ENCODE results near the gene CYTH1. TPM values are rescaled to one million over a fixed set of nuclear protein-coding genes. Genes with fewer than 3 reads are reported as not detected.

The CYTH1 gene
- total RNA-seq, 1 experiment from 2014 or later = 46.7 TPM

DNA sequence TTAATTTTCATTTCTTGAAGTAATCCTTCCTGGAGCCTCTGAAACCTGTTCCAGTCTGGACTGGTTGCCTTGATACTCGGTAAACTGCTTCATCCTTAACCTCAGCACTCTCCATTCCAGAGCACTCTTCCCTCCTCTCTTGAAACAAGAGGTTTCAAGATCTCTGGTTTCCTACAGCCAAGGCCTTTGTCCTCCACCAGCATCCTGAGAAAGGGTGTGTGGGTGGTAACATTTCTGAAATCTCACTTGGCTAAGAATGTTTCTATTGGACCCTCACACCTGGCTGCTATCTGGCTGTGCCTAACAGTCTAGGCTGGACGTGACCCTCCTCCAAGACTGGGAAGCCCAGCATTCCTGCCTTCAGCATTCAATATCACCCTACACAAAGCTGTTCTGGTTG, 99.7 kb downstream of the CYTH1 start:
- H3K4me3 ChIP-seq (ENCODE audit: low read depth in 2 of 2, low read length in 2 of 2) = no peak overlapping the region
- H3K4me1 ChIP-seq (ENCODE audit: control insufficient read depth, insufficient read depth, low read length) = peaks cover 8% of the 10 kb centered on the region
- no peak overlapping the region for H3K27ac ChIP-seq (ENCODE audit: low read length)
- no peaks in the 10 kb centered on the region; the same call in 1 of the 2 replicates for H3K36me3 ChIP-seq (ENCODE audit: control insufficient read depth, insufficient read depth, low read length)
- POLR2A ChIA-PET = interaction anchor here (0.6 kb wide), 1 partner anchor 52 kb away, joined by 15 read pairs; no protein-coding TSS in a partner anchor
- in situ Hi-C loops (cut with HindIII; ENCODE audit: low pct_unique_long_range_greater_than_20kb, low sequenced_read_pairs) = no loop called here
- ATAC-seq (no peak), DNase-seq (ENCODE audit: low read depth, low spot score) (no peak)
- H3K9me3 ChIP-seq (ENCODE audit: control insufficient read depth, insufficient read depth, low read depth, low read length) = no peaks in the 10 kb centered on the region
- CTCF ChIA-PET = no interaction called here
- BruUV-seq (replicated peaks) = no TSS peak
- intact Hi-C loops (cut with micrococcal nuclease; ENCODE audit: unreplicated experiment) = no loop called here
- H3K27me3 ChIP-seq (ENCODE audit: control insufficient read depth, insufficient read depth, low read length) = no peaks in the 10 kb centered on the region
- TF ChIP-seq TCF7L2 (IDR thresholded peaks at IDR 0.05; ENCODE audit: low read depth, low read length) = no peak
- TF ChIP-seq POLR2AphosphoS5 (IDR thresholded peaks at IDR 0.05; ENCODE audit: low read depth, low read length) = no peak
- TF ChIP-seq, protein P1, sequence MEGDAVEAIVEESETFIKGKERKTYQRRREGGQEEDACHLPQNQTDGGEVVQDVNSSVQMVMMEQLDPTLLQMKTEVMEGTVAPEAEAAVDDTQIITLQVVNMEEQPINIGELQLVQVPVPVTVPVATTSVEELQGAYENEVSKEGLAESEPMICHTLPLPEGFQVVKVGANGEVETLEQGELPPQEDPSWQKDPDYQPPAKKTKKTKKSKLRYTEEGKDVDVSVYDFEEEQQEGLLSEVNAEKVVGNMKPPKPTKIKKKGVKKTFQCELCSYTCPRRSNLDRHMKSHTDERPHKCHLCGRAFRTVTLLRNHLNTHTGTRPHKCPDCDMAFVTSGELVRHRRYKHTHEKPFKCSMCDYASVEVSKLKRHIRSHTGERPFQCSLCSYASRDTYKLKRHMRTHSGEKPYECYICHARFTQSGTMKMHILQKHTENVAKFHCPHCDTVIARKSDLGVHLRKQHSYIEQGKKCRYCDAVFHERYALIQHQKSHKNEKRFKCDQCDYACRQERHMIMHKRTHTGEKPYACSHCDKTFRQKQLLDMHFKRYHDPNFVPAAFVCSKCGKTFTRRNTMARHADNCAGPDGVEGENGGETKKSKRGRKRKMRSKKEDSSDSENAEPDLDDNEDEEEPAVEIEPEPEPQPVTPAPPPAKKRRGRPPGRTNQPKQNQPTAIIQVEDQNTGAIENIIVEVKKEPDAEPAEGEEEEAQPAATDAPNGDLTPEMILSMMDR (IDR thresholded peaks at IDR 0.05) = no peak
- TF ChIP-seq, protein P2, sequence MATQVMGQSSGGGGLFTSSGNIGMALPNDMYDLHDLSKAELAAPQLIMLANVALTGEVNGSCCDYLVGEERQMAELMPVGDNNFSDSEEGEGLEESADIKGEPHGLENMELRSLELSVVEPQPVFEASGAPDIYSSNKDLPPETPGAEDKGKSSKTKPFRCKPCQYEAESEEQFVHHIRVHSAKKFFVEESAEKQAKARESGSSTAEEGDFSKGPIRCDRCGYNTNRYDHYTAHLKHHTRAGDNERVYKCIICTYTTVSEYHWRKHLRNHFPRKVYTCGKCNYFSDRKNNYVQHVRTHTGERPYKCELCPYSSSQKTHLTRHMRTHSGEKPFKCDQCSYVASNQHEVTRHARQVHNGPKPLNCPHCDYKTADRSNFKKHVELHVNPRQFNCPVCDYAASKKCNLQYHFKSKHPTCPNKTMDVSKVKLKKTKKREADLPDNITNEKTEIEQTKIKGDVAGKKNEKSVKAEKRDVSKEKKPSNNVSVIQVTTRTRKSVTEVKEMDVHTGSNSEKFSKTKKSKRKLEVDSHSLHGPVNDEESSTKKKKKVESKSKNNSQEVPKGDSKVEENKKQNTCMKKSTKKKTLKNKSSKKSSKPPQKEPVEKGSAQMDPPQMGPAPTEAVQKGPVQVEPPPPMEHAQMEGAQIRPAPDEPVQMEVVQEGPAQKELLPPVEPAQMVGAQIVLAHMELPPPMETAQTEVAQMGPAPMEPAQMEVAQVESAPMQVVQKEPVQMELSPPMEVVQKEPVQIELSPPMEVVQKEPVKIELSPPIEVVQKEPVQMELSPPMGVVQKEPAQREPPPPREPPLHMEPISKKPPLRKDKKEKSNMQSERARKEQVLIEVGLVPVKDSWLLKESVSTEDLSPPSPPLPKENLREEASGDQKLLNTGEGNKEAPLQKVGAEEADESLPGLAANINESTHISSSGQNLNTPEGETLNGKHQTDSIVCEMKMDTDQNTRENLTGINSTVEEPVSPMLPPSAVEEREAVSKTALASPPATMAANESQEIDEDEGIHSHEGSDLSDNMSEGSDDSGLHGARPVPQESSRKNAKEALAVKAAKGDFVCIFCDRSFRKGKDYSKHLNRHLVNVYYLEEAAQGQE (IDR thresholded peaks at IDR 0.05; ENCODE audit: insufficient read depth in 1 of 2, low read depth in 2 of 2, low read length in 1 of 2) = no peak
- TF ChIP-seq SIN3A (IDR thresholded peaks at IDR 0.05; ENCODE audit: borderline replicate concordance, insufficient read depth, low read depth, low read length) = no peak

DNA sequence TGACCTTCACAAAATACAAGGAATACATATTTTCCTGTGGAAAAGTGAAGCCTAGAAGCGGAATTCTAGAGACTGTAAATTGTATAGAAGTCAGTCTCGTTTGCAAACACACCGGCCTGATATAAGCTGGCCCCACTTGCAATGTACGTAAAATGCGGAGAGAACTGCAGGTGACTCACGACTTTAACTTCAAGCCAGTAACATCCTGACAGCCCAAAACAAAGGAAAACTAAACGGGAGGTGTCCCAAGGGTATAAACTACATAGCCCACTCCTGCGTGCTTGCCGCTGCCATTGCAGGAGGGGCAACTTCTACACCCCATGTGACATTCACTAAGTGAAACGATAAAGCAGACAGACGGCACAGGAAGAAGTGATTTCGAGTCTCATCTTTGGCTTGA, 101.6 kb downstream of the CYTH1 start:
- Histone ChIP-seq H3K9me3 (ENCODE audit: control insufficient read depth, insufficient read depth, low read depth, low read length) (no peaks in the 10 kb centered on the region), H3K36me3 (ENCODE audit: control insufficient read depth, insufficient read depth, low read length) (no peaks in the 10 kb centered on the region), H3K4me1 (ENCODE audit: control insufficient read depth, insufficient read depth, low read length) (peaks cover 8% of the 10 kb centered on the region), H3K4me3 (ENCODE audit: low read depth in 2 of 2, low read length in 2 of 2) (no peak overlapping the region), H3K27ac (ENCODE audit: low read length) (no peak overlapping the region), H3K27me3 (ENCODE audit: control insufficient read depth, insufficient read depth, low read length) (no peaks in the 10 kb centered on the region)
- no peak for ATAC-seq
- intact Hi-C loops (cut with micrococcal nuclease; ENCODE audit: unreplicated experiment) (no loop called here), in situ Hi-C loops (cut with HindIII; ENCODE audit: low pct_unique_long_range_greater_than_20kb, low sequenced_read_pairs) (no loop called here)
- TF ChIP-seq, protein P2 (IDR thresholded peaks at IDR 0.05; ENCODE audit: insufficient read depth in 1 of 2, low read depth in 2 of 2, low read length in 1 of 2) = no peak
- TF ChIP-seq TCF7L2 (IDR thresholded peaks at IDR 0.05; ENCODE audit: low read depth, low read length) = no peak
- no peak for TF ChIP-seq POLR2AphosphoS5 (IDR thresholded peaks at IDR 0.05; ENCODE audit: low read depth, low read length)
- TF ChIP-seq, protein P1 (IDR thresholded peaks at IDR 0.05) = no peak
- no peak for TF ChIP-seq SIN3A (IDR thresholded peaks at IDR 0.05; ENCODE audit: borderline replicate concordance, insufficient read depth, low read depth, low read length)
- CTCF ChIA-PET = no interaction called here
- DNase-seq (ENCODE audit: low read depth, low spot score) = no peak
- no TSS peak for BruUV-seq (replicated peaks)
- POLR2A ChIA-PET = interaction anchor here (0.6 kb wide), 1 partner anchor 189 kb away, joined by 3 read pairs; no protein-coding TSS in a partner anchor
